IPS-20b (cell line): ENCODE measurements around the gene SYS1.

ENCODE experiments used
- H3K27ac ChIP-seq: one replicate; pipeline ENCODE4 v1.5.1; 2013; ENCODE audit warnings: low read length
- H3K27me3 ChIP-seq: 2 replicates; pipeline ENCODE4 v1.6.1; 2013; ENCODE audit warnings: mild to moderate bottlenecking, low read length, inconsistent platforms; ENCODE audit not compliant: insufficient read depth
- H3K36me3 ChIP-seq: 2 replicates; pipeline ENCODE4 v1.6.1; 2013; ENCODE audit warnings: low read depth, mild to moderate bottlenecking, inconsistent platforms, low read length, moderate library complexity; ENCODE audit not compliant: insufficient read depth
- H3K4me1 ChIP-seq: 2 replicates; pipeline ENCODE4 v1.6.1; 2013; ENCODE audit warnings: mild to moderate bottlenecking, control low read depth, inconsistent platforms, low read length, moderate library complexity; ENCODE audit not compliant: insufficient read depth
- H3K4me3 ChIP-seq: 2 replicates; pipeline ENCODE4 v1.5.1; 2013; ENCODE audit warnings: mild to moderate bottlenecking, low read length, inconsistent platforms
- H3K9ac ChIP-seq: 2 replicates; pipeline ENCODE4 v1.6.1; 2013; ENCODE audit warnings: low read depth, mild to moderate bottlenecking, inconsistent platforms, low read length, moderate library complexity
- H3K9me3 ChIP-seq: 2 replicates; pipeline ENCODE4 v1.6.1; 2013; ENCODE audit warnings: mild to moderate bottlenecking, low read depth, low read length, inconsistent platforms; ENCODE audit not compliant: insufficient read depth

The SYS1 gene

DNA sequence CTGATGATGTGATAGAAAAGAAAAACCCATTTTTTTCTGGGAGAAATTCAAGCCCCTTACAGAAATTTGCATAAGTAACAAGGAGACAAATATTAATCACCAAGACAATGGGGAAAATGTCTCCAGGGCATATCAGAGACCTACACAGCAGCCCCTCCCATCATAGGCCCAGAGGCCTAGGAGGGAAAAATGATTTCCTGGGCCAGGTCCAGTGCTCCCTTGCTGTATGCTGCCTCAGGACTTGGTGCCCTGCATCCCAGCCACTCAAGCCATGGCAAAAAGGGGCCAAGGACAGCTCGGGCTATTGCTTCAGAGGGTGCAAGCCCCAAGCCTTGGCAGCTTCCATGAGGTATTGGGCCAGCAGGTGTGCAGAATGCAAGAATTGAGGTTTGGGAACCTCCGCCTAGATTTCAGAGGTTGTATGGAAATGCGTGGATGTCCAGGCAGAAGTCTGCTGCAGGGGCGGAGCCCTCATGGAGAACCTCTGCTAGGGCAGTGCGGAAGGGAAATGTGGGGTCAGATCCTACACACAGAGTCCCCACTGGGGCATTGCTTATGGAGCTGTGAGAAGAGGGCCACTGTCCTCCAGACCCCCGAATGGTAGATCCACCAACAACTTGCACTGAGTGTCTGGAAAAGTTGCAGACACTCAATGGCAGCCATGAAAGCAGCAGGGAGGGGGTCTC, 37.5 kb downstream of the SYS1 start:
- H3K9ac ChIP-seq: no peak overlapping the region
- peaks cover 24% of the 10 kb centered on the region for H3K27me3 ChIP-seq
- H3K36me3 ChIP-seq: no peaks in the 10 kb centered on the region
- H3K4me1 ChIP-seq: no peaks in the 10 kb centered on the region
- no peak overlapping the region for H3K4me3 ChIP-seq
- H3K9me3 ChIP-seq: peaks cover 21% of the 10 kb centered on the region
- H3K27ac ChIP-seq: no peak overlapping the region

DNA sequence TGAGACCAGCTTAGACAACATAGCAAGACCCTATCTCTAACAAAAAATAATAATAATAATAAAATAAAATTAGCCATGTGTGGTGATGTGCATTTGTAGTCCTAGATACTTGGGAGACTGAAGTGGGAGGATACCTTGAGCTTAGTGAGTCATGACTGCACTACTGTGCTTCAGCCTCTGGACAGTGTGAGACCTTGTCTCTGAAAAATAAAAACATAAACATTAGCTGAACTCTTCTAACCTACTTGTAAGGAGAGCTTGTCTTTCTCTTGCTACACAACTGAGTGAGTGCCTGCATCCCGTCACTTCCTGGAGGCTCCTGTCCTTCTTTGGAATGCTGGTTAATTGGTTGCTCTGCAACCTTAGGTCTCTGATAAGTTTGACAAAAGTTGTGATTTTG, 40.0 kb downstream of the SYS1 start:
- H3K4me3 ChIP-seq: no peak overlapping the region
- H3K9ac ChIP-seq: no peak overlapping the region
- H3K27ac ChIP-seq: no peak overlapping the region
- H3K27me3 ChIP-seq: peaks cover 48% of the 10 kb centered on the region
- H3K9me3 ChIP-seq: peaks cover 21% of the 10 kb centered on the region
- H3K4me1 ChIP-seq: peaks cover 4% of the 10 kb centered on the region; the same call in 1 of the 2 replicates
- H3K36me3 ChIP-seq: no peaks in the 10 kb centered on the region

GRCh38 chr20:45404438-45404837, 41.5 kb downstream of the SYS1 start:
- H3K9ac ChIP-seq: no peak overlapping the region
- H3K4me1 ChIP-seq: peaks cover 4% of the 10 kb centered on the region; the same call in 1 of the 2 replicates
- H3K36me3 ChIP-seq: peaks cover 10% of the 10 kb centered on the region
- H3K9me3 ChIP-seq: peaks cover 19% of the 10 kb centered on the region
- H3K27ac ChIP-seq: no peak overlapping the region
- no peak overlapping the region for H3K4me3 ChIP-seq
- peaks cover 50% of the 10 kb centered on the region for H3K27me3 ChIP-seq

GRCh38 chr20:45405571-45406259, 42.8 kb downstream of the SYS1 start:
- peaks cover 50% of the 10 kb centered on the region for H3K27me3 ChIP-seq
- peak overlapping the region; percentile 90; the same call in 1 of the 2 replicates for H3K9ac ChIP-seq
- no peak overlapping the region for H3K27ac ChIP-seq

GRCh38 chr20:45406260-45407066, 43.5 kb downstream of the SYS1 start:
- Histone ChIP-seq H3K9me3 (no peaks in the 10 kb centered on the region), H3K9ac (peak overlapping the region; percentile 90), H3K36me3 (peaks cover 28% of the 10 kb centered on the region), H3K27ac (no peak overlapping the region), H3K4me1 (peaks cover 4% of the 10 kb centered on the region; the same call in 1 of the 2 replicates), H3K4me3 (peak overlapping the region; percentile 91), H3K27me3 (peaks cover 50% of the 10 kb centered on the region)

More at GRCh38 chr20:45405571-45406259, 42.8 kb downstream of the SYS1 start:
- peak overlapping the region; percentile 91 for H3K4me3 ChIP-seq
- H3K4me1 ChIP-seq: peaks cover 4% of the 10 kb centered on the region; the same call in 1 of the 2 replicates
- peaks cover 6% of the 10 kb centered on the region for H3K9me3 ChIP-seq
- peaks cover 22% of the 10 kb centered on the region for H3K36me3 ChIP-seq

- Histone ChIP-seq H3K4me3 (peak overlapping the region; percentile 91), H3K9me3 (no peaks in the 10 kb centered on the region), H3K27me3 (peaks cover 50% of the 10 kb centered on the region), H3K27ac (no peak overlapping the region), H3K9ac (peak overlapping the region; percentile 90; the same call in 1 of the 2 replicates), H3K36me3 (peaks cover 28% of the 10 kb centered on the region), H3K4me1 (peaks cover 4% of the 10 kb centered on the region; the same call in 1 of the 2 replicates)
Observed at GRCh38 chr20:45407067-45407745, 44.2 kb downstream of the SYS1 start.

GRCh38 chr20:45407783-45408645, 45.1 kb downstream of the SYS1 start, which contains the start of gene DBNDD2:
Gene DBNDD2, plus strand, starts transcription at chr20:45408289. Its CDS starts 179 bp downstream, at chr20:45408468.
- peaks cover 49% of the 10 kb centered on the region for H3K27me3 ChIP-seq
- H3K4me1 ChIP-seq: peaks cover 4% of the 10 kb centered on the region; the same call in 1 of the 2 replicates
- H3K9ac ChIP-seq: peak within 1 kb of the TSS; percentile 90; the same call in 1 of the 2 replicates
- H3K9me3 ChIP-seq: no peaks in the 10 kb centered on the region
- peaks cover 28% of the 10 kb centered on the region for H3K36me3 ChIP-seq
- no peak within 1 kb of the TSS for H3K27ac ChIP-seq
- H3K4me3 ChIP-seq: peak within 1 kb of the TSS; percentile 91

DNA sequence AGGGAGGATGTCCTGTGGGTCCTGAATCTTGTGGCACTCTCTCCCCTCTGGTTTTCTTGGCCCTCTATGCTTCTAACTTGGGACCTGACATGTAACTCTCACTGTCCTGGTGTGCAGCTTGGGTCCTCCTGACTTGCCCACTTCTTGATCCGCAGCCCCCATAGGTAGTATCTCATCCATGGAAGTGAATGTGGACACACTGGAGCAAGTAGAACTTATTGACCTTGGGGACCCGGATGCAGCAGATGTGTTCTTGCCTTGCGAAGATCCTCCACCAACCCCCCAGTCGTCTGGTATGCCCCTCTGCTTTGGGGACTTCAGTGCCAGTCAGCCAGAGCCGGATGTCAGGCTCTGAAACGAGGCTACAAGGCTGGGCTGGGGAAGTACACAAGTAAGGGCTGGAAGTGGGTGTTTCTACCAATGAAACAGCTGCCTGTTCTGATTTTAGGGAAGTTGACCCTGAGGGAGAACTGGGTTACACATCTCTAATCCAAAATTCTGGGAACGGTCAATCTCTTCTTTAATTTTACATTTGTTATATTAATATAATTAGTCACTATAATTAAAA, 45.8 kb downstream of the SYS1 start:
- peaks cover 4% of the 10 kb centered on the region; the same call in 1 of the 2 replicates for H3K4me1 ChIP-seq
- H3K27me3 ChIP-seq: peaks cover 44% of the 10 kb centered on the region
- no peak overlapping the region for H3K9ac ChIP-seq
- no peak overlapping the region for H3K4me3 ChIP-seq
- peaks cover 28% of the 10 kb centered on the region for H3K36me3 ChIP-seq
- H3K9me3 ChIP-seq: no peaks in the 10 kb centered on the region
- no peak overlapping the region for H3K27ac ChIP-seq

DNA sequence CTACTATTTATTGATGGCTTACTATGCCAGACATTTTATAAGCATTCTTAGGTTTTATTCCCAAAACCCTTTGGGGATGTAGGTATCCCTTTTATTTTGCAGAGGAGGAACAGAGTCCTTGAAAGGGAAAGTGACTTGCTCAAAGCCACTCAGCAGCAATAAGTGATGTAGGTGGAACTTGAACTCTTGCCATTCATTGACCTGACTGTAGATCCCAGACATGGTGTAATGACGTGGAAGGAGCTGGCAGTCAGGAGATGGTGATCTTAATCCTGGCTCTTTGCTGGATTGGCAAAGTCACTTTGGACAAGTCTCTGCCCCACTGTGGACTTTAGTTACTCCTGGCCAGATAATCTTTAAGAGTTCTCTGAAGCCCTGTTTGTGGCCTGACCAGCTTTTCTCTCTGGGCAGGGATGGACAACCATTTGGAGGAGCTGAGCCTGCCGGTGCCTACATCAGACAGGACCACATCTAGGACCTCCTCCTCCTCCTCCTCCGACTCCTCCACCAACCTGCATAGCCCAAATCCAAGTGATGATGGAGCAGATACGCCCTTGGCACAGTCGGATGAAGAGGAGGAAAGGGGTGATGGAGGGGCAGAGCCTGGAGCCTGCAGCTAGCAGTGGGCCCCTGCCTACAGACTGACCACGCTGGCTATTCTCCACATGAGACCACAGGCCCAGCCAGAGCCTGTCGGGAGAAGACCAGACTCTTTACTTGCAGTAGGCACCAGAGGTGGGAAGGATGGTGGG, 46.7 kb downstream of the SYS1 start:
- Histone ChIP-seq H3K27ac (no peak overlapping the region), H3K9ac (no peak overlapping the region), H3K27me3 (peaks cover 34% of the 10 kb centered on the region), H3K4me3 (no peak overlapping the region), H3K9me3 (no peaks in the 10 kb centered on the region), H3K36me3 (peaks cover 28% of the 10 kb centered on the region), H3K4me1 (peaks cover 4% of the 10 kb centered on the region; the same call in 1 of the 2 replicates)

- Histone ChIP-seq H3K27ac (no peak overlapping the region), H3K4me3 (no peak overlapping the region), H3K4me1 (peaks cover 4% of the 10 kb centered on the region; the same call in 1 of the 2 replicates), H3K27me3 (peaks cover 22% of the 10 kb centered on the region), H3K9ac (no peak overlapping the region), H3K36me3 (peaks cover 28% of the 10 kb centered on the region), H3K9me3 (no peaks in the 10 kb centered on the region)
Observed at GRCh38 chr20:45410887-45411286, 47.9 kb downstream of the SYS1 start.
